HL-60/S4 (cell line): ENCODE results near the gene TREH.

Source experiments
- in situ Hi-C: fragments of 300-500 bp; cut with MboI; formaldehyde crosslinking; loops from 2 replicates; pipeline ENCODE4 v1.14.3; 2022; ENCODE audit warnings: low sequenced_read_pairs

The TREH gene

GRCh38 chr11:118633979-118634378, 45.5 kb downstream of the TREH start:
- in situ Hi-C loops, result no loop called here

GRCh38 chr11:118633319-118633690, 46.1 kb downstream of the TREH start:
- in situ Hi-C loops, result no loop called here

- in situ Hi-C loops, result no loop called here
These were observed 46.7 kb downstream of the TREH start for GRCh38 chr11:118632577-118633318.

GRCh38 chr11:118631142-118631909, 48.1 kb downstream of the TREH start:
- in situ Hi-C loops, result no loop called here

GRCh38 chr11:118629761-118630661, 49.4 kb downstream of the TREH start:
- in situ Hi-C loops, result no loop called here

- in situ Hi-C loops, result no loop called here
These were observed 50.4 kb downstream of the TREH start for GRCh38 chr11:118628861-118629549.

GRCh38 chr11:118628432-118628831, 51.0 kb downstream of the TREH start:
- in situ Hi-C loops, result no loop called here

GRCh38 chr11:118628031-118628430, 51.4 kb downstream of the TREH start:
- in situ Hi-C loops, result no loop called here

- in situ Hi-C loops, result no loop called here
These were observed 51.9 kb downstream of the TREH start for GRCh38 chr11:118627566-118627965.

- in situ Hi-C loops, result no loop called here
These were observed 53.5 kb downstream of the TREH start for GRCh38 chr11:118625976-118626375.

- in situ Hi-C loops, result no loop called here
These were observed 54.3 kb downstream of the TREH start for GRCh38 chr11:118625036-118625690.

- in situ Hi-C loops, result no loop called here
These were observed 56.2 kb downstream of the TREH start for GRCh38 chr11:118623269-118623655.

GRCh38 chr11:118622376-118623268, 56.8 kb downstream of the TREH start:
- in situ Hi-C loops, result no loop called here

- in situ Hi-C loops, result no loop called here
These were observed 57.6 kb downstream of the TREH start for GRCh38 chr11:118621784-118622375.

GRCh38 chr11:118621071-118621783, 58.2 kb downstream of the TREH start:
- in situ Hi-C loops, result no loop called here

GRCh38 chr11:118620529-118621070, 58.9 kb downstream of the TREH start:
- in situ Hi-C loops, result no loop called here

- in situ Hi-C loops, result no loop called here
These were observed 59.8 kb downstream of the TREH start for GRCh38 chr11:118619444-118620197.
